Activated CD8-positive, alpha-beta memory T cell treated with anti-CD3 and anti-CD28 coated beads, Interleukin-2, amount 10 ng/mL, durations not matched to agents 7 days and 5 days (primary cell): Measurements from ENCODE around the gene PPP2R5B. TPM values are rescaled to one million over a fixed set of nuclear protein-coding genes. Genes with fewer than 3 reads are reported as not detected.

Source experiments
- ATAC-seq: fragments of 150-1000 bp; cut with Tn5 transposase; one replicate; pipeline ENCODE4 v1.10.0; 2021; ENCODE audit warnings: moderate library complexity
- CTCF ChIA-PET: fragments of 350-600 bp; sonication (Branson Sonifier 250); formaldehyde crosslinking; loops from one replicate; lab custom pipeline; 2021; ENCODE audit warnings: antibody characterized with exemption; lab: Charles Lee
- DNase-seq: peaks from one replicate; pipeline ENCODE4 v3.0.0-alpha.2; 2020
- H3K27ac Mint-ChIP-seq: one replicate; pipeline ENCODE4 v1.8.0; 2021; ENCODE audit warnings: mild to moderate bottlenecking, mixed read lengths
- H3K27me3 Mint-ChIP-seq: one replicate; pipeline ENCODE4 v1.8.0; 2021; ENCODE audit warnings: mixed read lengths
- H3K36me3 Mint-ChIP-seq: one replicate; pipeline ENCODE4 v1.8.0; 2021; ENCODE audit warnings: mild to moderate bottlenecking, mixed read lengths
- H3K4me1 Mint-ChIP-seq: one replicate; pipeline ENCODE4 v1.8.0; 2021; ENCODE audit warnings: mixed read lengths
- H3K4me3 Mint-ChIP-seq: one replicate; pipeline ENCODE4 v1.8.0; 2021; ENCODE audit warnings: mild to moderate bottlenecking, moderate library complexity, mixed read lengths
- H3K9me3 Mint-ChIP-seq: one replicate; pipeline ENCODE4 v1.8.0; 2022; ENCODE audit warnings: low read depth, mixed read lengths
- total RNA-seq, 2 experiments: library from RNA; stranded (reverse); gene quantifications; one replicate each; pipeline ENCODE4 v1.2.3, GENCODE V29; 2021

PPP2R5B gene
- total RNA-seq = 10 to 100 TPM; 11.7 to 12.3 TPM

GRCh38 chr11:64923944-64924909, at the start of gene PPP2R5B:
Gene PPP2R5B, plus strand, starts transcription at chr11:64924689. Its CDS starts 1,046 bp downstream, at chr11:64925735.
- CTCF ChIA-PET = interaction anchor here (0.7 to 2.0 kb wide), 7 partner anchors 30 to 188 kb away, joined by 3 to 9 read pairs (median 5); partner anchors contain the start of genes ARL2 and SAC3D1
- no peaks in the 10 kb centered on the region for H3K9me3 Mint-ChIP-seq

GRCh38 chr11:64875369-64876228, 48.9 kb upstream of the PPP2R5B start:
- Mint-ChIP-seq H3K9me3 (no peaks in the 10 kb centered on the region), H3K27me3 (no peaks in the 10 kb centered on the region), H3K36me3 (peaks cover 50% of the 10 kb centered on the region), H3K27ac (peak overlapping the region; percentile 82), H3K4me1 (peaks cover 74% of the 10 kb centered on the region), H3K4me3 (peak overlapping the region; percentile 94)
- CTCF ChIA-PET = interaction anchor here (1.4 to 31.3 kb wide), 4 partner anchors 12 to 138 kb away, joined by 4 to 1163 read pairs (median 46); partner anchors contain the start of genes ARL2 and CDC42BPG
- ATAC-seq = no peak
- DNase-seq = no peak

More at GRCh38 chr11:64923944-64924909, at the start of gene PPP2R5B:
- Mint-ChIP-seq H3K4me1 (peaks cover 14% of the 10 kb centered on the region), H3K36me3 (no peaks in the 10 kb centered on the region), H3K27me3 (no peaks in the 10 kb centered on the region), H3K4me3 (peak within 1 kb of the TSS; percentile 77), H3K27ac (peak within 1 kb of the TSS; percentile 97)
- DNase-seq (peak; percentile 94), ATAC-seq (peak; percentile 94)

GRCh38 chr11:64876229-64876750, 48.2 kb upstream of the PPP2R5B start:
- Mint-ChIP-seq H3K4me1 (peaks cover 74% of the 10 kb centered on the region), H3K27me3 (no peaks in the 10 kb centered on the region), H3K4me3 (peak overlapping the region; percentile 94), H3K27ac (peak overlapping the region; percentile 82), H3K9me3 (no peaks in the 10 kb centered on the region), H3K36me3 (peaks cover 47% of the 10 kb centered on the region)
- ATAC-seq = peak; percentile 4
- CTCF ChIA-PET = interaction anchor here (2.7 to 31.3 kb wide), 3 partner anchors 11 to 20 kb away, joined by 12 to 1163 read pairs (median 80); partner anchors contain the start of gene CDC42BPG
- DNase-seq = peak; percentile 62

GRCh38 chr11:64876835-64877341, 47.6 kb upstream of the PPP2R5B start:
- peaks cover 41% of the 10 kb centered on the region for H3K36me3 Mint-ChIP-seq

GRCh38 chr11:64877390-64878222, 46.9 kb upstream of the PPP2R5B start:
- Mint-ChIP-seq H3K27ac (peak overlapping the region; percentile 82), H3K27me3 (no peaks in the 10 kb centered on the region), H3K4me1 (peaks cover 69% of the 10 kb centered on the region), H3K36me3 (peaks cover 39% of the 10 kb centered on the region), H3K9me3 (no peaks in the 10 kb centered on the region), H3K4me3 (peak overlapping the region; percentile 94)
- DNase-seq (peak; percentile 59), ATAC-seq (no peak)
- CTCF ChIA-PET = interaction anchor here (0.6 to 31.3 kb wide), 10 partner anchors 10 to 454 kb away, joined by 3 to 1163 read pairs (median 4); partner anchors contain the start of genes ARL2, CDC42BPG, SAC3D1 and ZNHIT2

More at GRCh38 chr11:64876835-64877341, 47.6 kb upstream of the PPP2R5B start:
- DNase-seq = no peak
- no peak for ATAC-seq
- H3K9me3 Mint-ChIP-seq = no peaks in the 10 kb centered on the region
- H3K4me3 Mint-ChIP-seq = peak overlapping the region; percentile 94
- peak overlapping the region; percentile 82 for H3K27ac Mint-ChIP-seq
- peaks cover 71% of the 10 kb centered on the region for H3K4me1 Mint-ChIP-seq
- CTCF ChIA-PET = interaction anchor here (1.0 to 31.3 kb wide), 7 partner anchors 10 to 454 kb away, joined by 3 to 1163 read pairs (median 4); partner anchors contain the start of genes ARL2, CDC42BPG, SAC3D1 and ZNHIT2
- no peaks in the 10 kb centered on the region for H3K27me3 Mint-ChIP-seq

- H3K4me3 Mint-ChIP-seq = peak overlapping the region; percentile 94
- no peaks in the 10 kb centered on the region for H3K9me3 Mint-ChIP-seq
- no peak for ATAC-seq
Measured at GRCh38 chr11:64878223-64878493, 46.3 kb upstream of the PPP2R5B start.

GRCh38 chr11:64878494-64879243, 45.8 kb upstream of the PPP2R5B start, which contains the start of gene EHD1:
Gene EHD1, minus strand, starts transcription at chr11:64878621. Its CDS starts 157 bp downstream, at chr11:64878464.
- H3K27ac Mint-ChIP-seq = peak within 1 kb of the TSS; percentile 93
- H3K27me3 Mint-ChIP-seq = no peaks in the 10 kb centered on the region
- peaks cover 66% of the 10 kb centered on the region for H3K4me1 Mint-ChIP-seq
- H3K9me3 Mint-ChIP-seq = no peaks in the 10 kb centered on the region
- DNase-seq = peak; percentile 100
- H3K36me3 Mint-ChIP-seq = peaks cover 30% of the 10 kb centered on the region
- H3K4me3 Mint-ChIP-seq = peak within 1 kb of the TSS; percentile 94
- ATAC-seq = peak; percentile 75
- CTCF ChIA-PET = interaction anchor here (0.6 to 31.3 kb wide), 8 partner anchors 9 to 238 kb away, joined by 3 to 1163 read pairs (median 4); partner anchors contain the start of genes ARL2, CDC42BPG and ZNHIT2

More at GRCh38 chr11:64878223-64878493, 46.3 kb upstream of the PPP2R5B start:
- no peak for DNase-seq
- Mint-ChIP-seq H3K27me3 (no peaks in the 10 kb centered on the region), H3K4me1 (peaks cover 65% of the 10 kb centered on the region), H3K27ac (peak overlapping the region; percentile 82), H3K36me3 (peaks cover 34% of the 10 kb centered on the region)
- CTCF ChIA-PET = interaction anchor here (0.6 to 31.3 kb wide), 9 partner anchors 9 to 453 kb away, joined by 3 to 1163 read pairs (median 4); partner anchors contain the start of genes ARL2, CDC42BPG and ZNHIT2

- H3K4me1 Mint-ChIP-seq = peaks cover 68% of the 10 kb centered on the region
- CTCF ChIA-PET = interaction anchor here (0.9 to 31.3 kb wide), 5 partner anchors 8 to 686 kb away, joined by 3 to 1163 read pairs (median 7); partner anchors contain the start of genes ARL2 and CDC42BPG
- peak overlapping the region; percentile 93 for H3K27ac Mint-ChIP-seq
- ATAC-seq (no peak), DNase-seq (no peak)
- H3K4me3 Mint-ChIP-seq = peak overlapping the region; percentile 94
- no peaks in the 10 kb centered on the region for H3K27me3 Mint-ChIP-seq
- H3K36me3 Mint-ChIP-seq = peaks cover 28% of the 10 kb centered on the region
- H3K9me3 Mint-ChIP-seq = no peaks in the 10 kb centered on the region
Measured at GRCh38 chr11:64879244-64879900, 45.1 kb upstream of the PPP2R5B start.

- no peaks in the 10 kb centered on the region for H3K9me3 Mint-ChIP-seq
- H3K27me3 Mint-ChIP-seq = no peaks in the 10 kb centered on the region
- ATAC-seq = no peak
- peaks cover 64% of the 10 kb centered on the region for H3K4me1 Mint-ChIP-seq
- peaks cover 18% of the 10 kb centered on the region for H3K36me3 Mint-ChIP-seq
- CTCF ChIA-PET = interaction anchor here (1.0 to 31.3 kb wide), 3 partner anchors 24 to 685 kb away, joined by 3 to 1163 read pairs (median 7); partner anchors contain the start of genes ARL2 and CDC42BPG
- H3K4me3 Mint-ChIP-seq = peak overlapping the region; percentile 68
- no peak for DNase-seq
- peak overlapping the region; percentile 93 for H3K27ac Mint-ChIP-seq
Measured at GRCh38 chr11:64880240-64881001, 44.1 kb upstream of the PPP2R5B start.

GRCh38 chr11:64881476-64881875, 43.0 kb upstream of the PPP2R5B start:
- Mint-ChIP-seq H3K36me3 (peaks cover 9% of the 10 kb centered on the region), H3K27me3 (no peaks in the 10 kb centered on the region), H3K9me3 (no peaks in the 10 kb centered on the region), H3K4me1 (peaks cover 63% of the 10 kb centered on the region), H3K4me3 (peak overlapping the region; percentile 68), H3K27ac (peak overlapping the region; percentile 93)
- no peak for ATAC-seq
- CTCF ChIA-PET = interaction anchor here (1.1 to 31.3 kb wide), 3 partner anchors 13 to 133 kb away, joined by 5 to 1163 read pairs (median 8); partner anchors contain the start of genes ARL2 and CDC42BPG
- DNase-seq = no peak
